NCI-H1436 treated with DMSO at 0.1 percent for 48 hours (cell line): Measurements from ENCODE around the gene MICU1.
"Not testable (repeated sequence)": the region's sequence is repeated elsewhere in the genome, so short reads cannot be mapped to it uniquely, and the experiment has no call there.

ENCODE experiments used
- DNase-seq: peaks from one replicate; lab custom pipeline; 2025; lab: John Stamatoyannopoulos, UW

MICU1 gene

DNA sequence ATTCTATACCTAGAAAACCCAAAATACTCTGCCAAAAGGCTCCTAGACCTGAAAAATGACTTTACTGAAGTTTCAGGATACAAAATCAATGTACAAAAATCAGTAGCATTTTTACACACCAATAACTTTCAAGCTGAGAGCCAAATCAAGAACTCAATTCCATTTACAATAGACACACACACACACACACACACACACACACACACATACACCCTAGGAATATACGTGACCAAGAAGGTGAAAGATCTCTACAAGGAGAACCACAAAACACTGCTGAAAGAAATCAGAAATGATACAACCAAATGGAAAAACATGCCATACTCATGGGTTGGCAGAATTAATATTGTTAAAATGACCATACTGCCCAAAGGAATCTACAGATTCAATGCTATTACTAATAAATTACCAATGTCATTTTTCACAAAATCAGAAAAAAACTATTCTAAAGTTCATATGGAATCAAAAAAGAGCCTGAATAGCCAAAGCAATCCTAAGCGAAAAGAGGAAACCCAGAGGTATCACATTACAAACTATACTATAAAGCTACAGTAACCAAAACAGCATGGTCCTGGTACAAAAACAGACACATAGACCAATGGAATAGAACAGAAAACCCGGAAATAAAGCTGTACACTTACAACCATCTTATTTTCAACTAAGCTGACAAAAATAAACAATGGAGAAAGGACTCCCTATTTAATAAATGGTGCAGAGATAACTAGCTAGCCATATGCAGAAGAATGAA is 122.0 kb downstream of the MICU1 start:
- no peak for DNase-seq

DNA sequence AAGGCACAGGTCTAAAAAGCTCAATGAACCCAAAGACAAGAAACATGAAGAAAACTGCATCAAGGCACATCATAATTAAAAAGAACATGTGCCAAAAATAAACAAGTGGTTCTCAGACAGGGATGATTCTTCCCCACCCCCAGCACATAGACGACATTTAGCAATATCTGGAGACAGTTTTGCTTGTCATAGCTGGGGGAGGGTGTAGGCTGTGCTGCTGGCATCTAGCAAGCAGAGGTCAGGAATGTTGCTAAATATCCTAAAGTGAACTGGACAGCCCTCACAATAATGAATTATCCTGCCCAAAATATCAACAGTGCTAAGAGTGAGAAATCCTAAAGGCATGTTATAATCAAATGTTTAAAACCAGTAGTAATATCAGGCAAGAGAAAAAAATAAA is 122.6 kb downstream of the MICU1 start:
- DNase-seq = no peak

DNA sequence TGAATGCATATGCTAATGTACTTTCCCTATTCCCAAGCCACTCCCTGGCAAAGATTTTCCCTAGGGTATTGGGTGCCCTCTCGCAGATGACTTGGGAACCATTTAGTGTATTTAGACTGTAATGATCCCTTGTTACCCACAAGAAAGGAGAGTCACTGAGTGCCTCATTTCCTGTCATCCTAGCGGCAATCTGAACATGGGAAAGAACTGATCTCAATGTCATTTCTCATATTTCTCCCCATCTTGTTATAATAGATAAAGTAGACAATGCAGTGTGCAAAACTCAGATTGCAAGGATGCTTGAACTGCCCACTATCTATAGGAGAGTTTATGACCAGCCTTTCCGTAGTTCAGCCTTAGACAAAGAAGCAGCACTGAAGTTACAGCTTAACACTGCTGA is 123.3 kb downstream of the MICU1 start:
- no peak for DNase-seq

DNA sequence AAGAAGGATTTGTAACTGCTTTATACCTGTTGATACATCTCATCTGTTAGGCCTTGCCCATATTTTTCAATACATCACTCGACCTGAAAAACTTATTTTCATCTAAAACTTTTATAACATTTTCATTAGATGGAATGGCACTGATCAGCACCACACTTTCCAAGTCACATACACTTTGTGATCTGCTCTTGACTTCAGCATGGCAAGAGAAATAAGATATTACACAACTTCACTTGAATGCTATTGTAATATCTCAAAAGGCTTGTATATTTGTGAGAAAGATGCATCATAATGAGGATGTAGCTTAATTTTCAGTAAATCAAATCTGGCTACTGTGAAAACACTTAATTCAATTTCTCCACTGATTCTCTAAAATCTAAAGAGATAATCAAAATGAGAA is 126.2 kb downstream of the MICU1 start:
- no peak for DNase-seq

DNA sequence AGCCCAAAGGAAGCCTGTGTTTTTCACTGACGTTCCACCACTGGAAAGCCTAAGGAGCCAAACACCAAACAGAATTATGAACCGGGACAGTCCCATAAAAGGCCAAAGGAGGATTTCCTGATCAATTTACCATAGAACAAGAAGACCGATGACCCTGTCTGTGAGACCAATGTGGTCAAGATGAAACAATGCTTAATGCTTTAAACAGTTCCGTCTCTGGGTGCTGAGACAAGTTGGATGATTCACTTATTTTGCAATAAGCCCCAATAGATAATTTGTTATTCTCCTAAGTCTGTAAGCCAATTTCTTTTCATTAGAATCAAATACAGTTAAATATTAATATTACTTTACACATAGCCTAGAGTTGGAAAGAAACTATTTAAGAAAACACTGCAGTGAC is 134.9 kb downstream of the MICU1 start:
- DNase-seq = no peak

DNA sequence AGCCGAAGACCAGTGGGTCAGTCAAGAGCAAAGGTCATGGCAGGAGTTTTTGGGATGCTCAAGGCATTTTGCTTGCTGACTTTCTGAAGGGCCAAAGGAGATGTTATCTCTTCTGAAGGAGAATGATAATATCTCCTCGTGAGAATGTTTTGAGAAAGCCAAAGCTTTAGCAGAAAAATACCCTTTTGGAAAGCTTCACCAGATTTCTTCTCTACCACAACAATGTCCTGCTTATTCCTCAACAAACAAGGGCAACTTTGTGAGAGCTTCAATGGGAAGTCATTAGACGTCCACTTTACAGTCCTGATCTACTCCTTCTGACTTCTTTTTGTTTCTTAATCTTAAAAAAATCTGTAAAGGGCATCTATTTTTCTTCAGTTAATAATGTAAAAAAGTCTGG is 138.4 kb downstream of the MICU1 start:
- no peak for DNase-seq

DNA sequence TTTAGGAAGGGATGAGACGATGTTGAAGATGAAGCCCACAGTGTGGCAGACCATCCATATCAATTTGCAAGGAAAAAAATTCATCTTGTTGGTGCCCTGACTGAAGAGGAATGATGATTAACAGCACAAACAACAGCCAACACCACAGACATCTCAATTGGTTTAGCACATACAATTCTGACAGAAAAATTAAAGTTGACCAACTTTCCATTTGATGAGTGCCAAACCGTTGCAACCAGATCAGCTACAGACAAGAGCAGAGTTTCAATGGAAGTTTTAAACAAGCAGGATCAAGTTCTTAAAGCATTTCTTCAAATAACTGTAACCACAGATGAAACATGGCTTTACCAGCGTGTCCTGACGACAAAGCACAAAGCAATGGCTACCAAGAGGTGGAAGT is 138.8 kb downstream of the MICU1 start:
- no peak for DNase-seq

DNA sequence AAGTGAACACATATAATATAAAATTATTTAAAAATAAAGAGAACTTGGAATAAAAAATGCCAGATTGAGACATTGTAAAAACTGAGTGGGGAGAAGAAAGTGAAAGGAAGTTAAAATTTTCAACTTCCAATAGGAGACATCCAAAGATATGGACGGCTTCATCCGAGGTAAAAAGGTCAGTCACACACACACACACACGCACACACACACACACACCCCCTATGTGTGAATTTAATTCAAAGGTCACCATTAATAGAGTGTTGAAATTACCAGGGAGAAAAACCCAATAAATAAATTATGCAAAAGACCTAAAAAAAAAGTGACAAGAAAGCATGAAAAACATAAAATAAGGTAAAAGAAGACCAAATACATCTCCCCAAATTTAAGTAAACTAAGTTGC is 140.2 kb downstream of the MICU1 start:
- DNase-seq = no peak

DNA sequence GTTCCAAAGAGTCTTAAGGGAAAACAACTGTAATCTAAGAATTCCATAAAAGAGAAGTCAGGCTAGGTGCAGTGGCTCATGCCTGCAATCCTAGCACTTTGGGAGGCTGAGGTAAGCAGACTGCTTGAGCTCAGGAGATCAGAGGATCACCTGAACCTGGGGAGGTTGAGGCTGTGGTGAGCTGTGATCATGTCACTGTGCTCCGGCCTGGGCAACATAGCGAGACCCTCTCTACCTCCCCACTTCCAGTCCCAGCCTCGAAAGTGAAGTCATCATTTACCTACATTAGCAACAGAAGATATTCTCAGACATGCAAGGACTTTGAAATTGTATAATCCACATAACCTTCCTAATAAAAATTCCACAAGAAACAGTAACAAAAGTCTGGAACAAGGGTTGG is 141.4 kb downstream of the MICU1 start:
- no peak for DNase-seq

DNA sequence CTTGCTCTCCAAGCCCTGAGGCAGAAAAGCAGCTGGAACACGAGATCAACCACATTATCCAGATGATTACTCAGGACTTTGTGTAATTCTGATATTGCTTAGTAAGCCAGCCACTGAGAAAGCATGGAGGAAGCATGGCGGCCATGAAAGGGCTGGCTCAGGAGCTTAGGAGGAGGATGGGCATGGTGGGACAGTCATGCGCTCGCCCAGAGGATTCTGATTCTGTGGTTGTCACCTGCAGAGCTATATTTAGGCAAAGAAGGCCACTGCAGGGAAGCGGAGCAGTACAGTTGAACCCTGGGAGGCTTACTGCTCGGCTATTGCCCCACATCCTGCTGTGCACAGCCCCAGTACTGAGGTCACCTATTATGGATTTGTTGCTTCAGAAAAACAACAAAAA is 142.4 kb downstream of the MICU1 start:
- DNase-seq = no peak

DNA sequence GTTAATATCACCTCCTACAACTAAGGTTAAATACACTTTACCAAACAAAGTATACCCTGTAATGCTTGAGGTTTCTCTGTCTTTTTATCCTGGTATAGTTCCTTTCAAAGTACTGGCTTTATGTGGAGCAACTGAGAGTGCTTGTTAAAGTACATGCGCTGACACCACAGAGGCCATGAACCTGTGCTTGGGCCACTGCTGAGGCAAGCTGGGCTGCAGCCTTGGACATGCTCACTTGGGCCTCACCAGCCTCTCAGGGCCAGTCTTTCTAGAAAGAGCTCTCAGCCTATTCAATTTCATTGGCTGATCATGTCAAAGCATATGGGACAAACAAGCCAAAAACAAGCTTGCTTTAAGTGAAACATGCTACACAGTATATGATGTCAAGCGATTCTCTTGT is 145.0 kb downstream of the MICU1 start:
- DNase-seq = no peak

DNA sequence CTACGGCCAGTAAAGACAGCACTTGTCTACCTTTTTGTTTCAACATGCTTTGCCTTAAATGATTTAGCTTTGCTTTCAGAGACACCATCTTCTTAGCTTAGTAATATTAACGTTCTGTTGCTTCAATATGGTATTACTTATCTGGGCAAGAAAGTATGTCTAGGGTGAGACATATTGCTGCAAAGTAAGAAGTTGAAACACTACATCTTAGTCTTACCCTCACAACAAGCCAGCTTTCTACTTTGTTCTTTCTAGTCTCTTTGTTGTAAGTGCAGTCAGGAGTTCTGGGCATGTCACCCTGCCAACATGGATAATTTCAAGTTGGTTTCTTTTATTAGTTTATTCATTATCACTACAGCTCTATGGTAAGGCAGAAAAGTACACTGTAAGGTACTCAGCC is 148.4 kb downstream of the MICU1 start:
- DNase-seq = no peak

DNA sequence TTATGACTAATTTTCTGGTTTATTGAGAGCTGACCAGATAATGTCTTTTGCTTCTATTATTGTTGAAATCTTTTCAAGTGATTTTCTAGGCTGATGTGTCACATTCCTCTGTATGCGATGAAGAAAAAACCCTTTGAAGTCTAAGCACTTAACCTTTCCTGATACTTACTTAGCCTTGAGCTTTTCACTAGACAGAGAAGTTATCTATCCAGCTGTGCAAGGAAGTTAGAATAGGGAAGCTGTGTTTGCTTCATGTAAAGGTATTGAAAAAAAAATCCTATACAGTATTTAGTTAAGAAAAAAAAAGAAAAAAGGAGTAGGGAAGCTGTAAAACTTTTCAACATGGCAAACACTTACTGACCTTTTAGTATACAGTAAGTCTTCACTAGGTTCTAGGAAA is 153.6 kb downstream of the MICU1 start:
- DNase-seq = no peak

DNA sequence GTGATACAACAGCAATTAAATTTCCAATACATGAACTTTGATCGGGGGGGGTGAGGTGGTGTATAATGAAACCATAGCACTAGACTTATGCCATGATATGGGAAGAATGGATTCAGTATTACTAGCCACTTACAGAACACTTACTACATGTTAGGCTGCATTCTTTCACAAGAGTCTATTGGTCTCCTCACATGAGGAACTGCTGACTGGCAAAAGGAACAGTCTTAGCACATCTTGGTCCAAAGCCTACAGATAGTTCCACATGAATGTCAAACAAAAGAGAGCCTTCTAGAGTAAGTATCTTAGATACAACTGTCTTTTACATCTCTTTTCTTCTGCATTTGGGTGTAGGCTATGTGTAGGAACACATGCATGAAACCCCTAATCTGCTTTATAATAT is 155.2 kb downstream of the MICU1 start:
- no peak for DNase-seq

DNA sequence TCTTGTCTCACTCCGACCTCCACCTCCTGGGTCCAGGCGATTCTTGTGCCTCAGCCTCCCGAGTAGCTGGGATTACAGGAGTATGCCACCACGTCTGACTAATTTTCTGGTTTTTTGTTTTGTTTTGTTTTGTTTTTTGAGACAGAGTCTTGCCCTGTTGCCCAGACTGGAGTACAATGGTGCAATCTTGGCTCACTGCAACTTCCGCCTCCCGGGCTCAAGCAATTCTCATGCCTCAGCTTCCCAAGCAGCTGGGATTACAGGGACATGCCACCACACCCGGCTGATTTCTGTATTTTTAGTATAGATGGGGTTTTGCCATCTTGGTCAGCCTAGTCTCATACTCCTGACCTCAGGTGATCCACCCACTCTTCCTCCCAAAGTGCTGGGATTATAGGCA is 158.8 kb downstream of the MICU1 start:
- DNase-seq = not testable (repeated sequence)

DNA sequence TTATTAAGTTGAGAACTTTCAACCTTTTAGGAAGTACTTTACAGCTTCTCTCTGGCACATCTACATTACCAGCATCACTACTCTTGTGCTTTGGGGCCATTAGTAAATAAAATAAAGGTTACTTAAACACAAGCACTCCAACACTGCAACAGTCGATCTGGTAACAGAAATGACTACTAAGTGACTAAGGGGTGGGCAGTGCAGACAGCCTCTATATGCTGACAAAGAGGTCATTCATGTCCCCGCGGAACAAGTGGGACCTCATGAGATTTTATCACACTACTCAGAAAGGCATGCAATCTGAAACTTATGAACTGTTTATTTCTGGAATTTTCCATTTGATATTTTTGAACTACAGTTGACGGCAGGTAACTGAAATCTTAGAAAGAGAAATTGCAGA is 159.9 kb downstream of the MICU1 start:
- DNase-seq = no peak

DNA sequence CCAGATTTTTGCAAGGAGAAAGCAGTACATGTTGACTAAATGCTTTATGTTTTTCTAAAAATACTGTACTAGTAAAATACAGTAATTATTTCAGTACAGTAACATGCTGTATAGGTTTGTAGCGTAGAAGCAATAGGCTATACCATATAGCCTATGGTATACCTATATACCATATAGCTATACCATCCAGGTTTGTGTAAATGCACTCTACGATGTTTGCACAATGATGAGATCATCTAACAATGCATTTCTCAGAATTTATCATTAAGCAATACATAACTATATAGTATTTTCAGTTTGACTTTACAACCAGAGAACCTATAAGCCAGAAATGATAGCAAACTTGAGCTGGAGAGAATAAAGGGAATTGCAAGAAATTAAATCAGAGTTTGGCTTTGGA is 161.4 kb downstream of the MICU1 start:
- DNase-seq = no peak

DNA sequence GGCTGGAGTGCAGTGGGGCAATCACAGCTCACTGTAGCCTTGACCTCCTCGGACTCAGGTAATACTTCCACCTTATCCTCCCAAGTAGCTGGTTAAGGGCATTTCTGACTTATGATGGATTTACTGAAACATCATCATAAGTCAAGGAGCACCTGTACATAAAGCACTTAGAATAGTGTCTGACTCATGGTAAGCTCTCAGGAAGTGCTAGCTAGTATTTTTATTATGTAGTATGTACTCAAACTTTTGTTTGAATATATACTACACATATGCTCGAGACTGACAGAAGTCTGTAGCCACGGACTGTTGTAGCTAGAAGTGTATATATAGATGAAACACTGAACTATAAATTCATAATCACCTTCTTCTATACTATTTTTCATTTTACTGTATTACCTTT is 163.6 kb downstream of the MICU1 start:
- no peak for DNase-seq

DNA sequence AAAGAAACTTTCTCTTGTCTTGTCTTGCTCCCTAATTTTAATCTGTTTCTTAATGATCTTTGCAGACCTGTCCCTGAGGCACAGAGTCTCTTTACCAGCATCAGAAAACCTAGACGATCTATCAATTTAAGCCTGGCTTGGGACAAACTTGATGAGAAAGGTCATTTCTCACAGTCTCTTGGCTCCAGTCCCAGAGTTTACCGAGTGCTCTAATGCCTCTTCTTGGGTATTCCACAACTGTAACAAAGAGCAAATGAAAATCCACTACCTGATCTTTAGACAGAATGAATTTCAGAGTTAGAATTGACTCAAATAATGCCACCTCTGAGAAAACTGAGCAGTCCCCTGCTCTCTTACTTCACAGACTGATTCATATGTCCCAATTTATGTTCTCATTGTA is 164.8 kb downstream of the MICU1 start:
- DNase-seq = no peak

DNA sequence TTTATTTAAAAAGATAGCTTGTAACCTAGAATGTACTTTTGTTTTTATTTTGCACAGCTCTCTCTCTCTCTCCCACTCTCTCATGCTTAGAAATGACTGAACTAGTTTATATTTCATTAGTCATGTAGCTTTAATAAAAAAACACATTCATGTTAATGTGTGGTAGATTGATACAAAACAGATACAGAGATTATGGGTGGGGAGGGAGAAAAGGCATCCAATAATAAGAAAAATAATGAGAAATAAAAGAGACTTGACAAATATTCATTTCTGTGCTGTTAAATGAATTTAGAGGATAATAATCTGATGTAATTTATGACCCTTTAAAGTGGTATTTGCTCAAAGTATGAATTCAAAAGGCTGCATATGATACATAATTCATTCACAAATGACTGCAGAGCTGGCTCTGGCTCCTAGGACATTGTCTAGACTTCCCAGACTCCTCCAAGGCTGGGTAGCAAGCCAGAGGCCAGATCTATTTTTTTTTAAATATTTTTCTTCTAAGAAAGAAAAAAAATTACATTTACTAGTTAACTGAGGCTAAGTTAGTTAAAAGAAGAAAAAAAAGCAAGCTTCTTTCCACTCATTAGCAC is 165.5 kb downstream of the MICU1 start:
- no peak for DNase-seq

DNA sequence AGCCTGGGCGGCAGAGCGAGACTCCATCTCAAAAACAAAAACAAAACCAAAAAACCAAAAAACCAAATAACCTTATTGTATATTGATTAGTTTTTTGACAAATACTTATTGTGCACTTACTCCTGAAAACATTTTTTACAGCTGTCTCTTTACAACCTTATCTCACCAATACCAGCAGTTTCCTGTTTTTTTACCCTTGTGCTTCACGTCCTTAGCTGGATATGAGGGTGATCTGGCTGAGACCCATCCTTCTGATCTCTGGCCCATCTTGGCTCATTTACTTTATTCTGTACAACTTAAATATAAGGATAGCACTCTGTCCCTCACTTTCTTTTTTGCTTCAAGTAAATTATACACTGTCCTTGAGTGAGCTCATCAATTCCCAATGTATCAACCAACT is 166.6 kb downstream of the MICU1 start:
- no peak for DNase-seq

DNA sequence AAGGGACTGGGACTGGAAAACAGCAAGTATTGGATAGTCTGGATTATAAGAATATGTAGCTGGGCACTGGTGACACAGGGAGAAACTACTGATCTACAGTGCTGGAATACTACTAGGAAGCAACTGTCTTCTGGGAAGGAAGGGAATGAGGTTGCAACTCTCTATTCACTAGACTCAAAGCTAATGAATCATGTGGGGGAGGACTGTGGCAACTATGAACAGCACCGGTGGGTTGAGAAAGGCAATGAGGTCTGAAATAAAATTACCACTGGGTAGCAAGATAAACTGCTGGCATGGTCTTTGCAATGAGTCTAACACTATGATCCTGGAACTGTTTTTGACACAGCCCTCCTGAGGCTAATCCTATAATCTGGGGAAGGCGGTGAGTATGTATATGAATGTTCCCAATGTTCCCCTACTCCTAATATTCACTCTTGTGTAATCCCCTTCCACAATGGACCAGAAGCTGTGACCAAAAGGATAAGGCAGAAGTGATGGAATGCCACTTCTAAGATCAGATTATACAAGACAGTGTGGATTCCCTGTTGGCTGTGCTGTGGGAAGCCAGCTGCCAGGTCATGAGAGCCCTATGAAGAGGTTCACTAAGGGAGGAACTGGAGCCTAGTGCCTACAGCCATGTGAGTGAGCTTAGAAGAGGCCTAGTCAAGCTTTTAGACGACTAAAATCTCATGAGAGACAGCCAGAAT is 169.8 kb downstream of the MICU1 start:
- DNase-seq = no peak

DNA sequence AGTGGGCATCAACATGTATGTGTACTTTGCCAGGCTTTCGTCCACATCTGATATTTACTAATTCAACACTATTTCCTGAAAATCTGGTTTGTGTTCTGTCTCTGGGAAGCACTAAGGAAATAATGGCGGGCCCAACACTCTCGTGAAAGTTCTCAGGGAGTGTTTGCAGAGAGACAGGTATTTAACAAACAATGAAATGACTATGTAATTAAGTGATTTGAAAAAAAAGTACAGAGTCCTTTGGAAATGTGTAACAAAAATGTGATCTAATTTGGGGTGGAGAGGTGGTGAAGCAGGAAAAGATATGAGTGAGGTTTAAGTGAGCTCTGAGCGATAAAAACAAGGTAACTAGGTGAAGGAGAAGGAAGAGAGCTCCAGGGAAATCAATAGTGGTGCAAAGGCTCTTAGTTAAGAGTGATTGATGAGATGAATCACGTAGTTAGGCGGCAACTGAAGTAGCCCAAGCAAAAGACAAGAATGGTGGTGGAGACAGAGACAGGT is 175.9 kb downstream of the MICU1 start:
- no peak for DNase-seq
